VCaP (cell line): ENCODE results near the gene ST6GALNAC1.

Source experiments
- H3K27ac ChIP-seq: fragments of 450-650 bp; 2 replicates; pipeline ENCODE4 v1.5.1; 2017
- TF ChIP-seq, protein P1 (sequence below): fragments of 450-650 bp; conservative IDR thresholded peaks from 2 replicates; pipeline ENCODE4 v1.5.1; 2017; ENCODE audit warnings: mild to moderate bottlenecking, moderate library complexity

The ST6GALNAC1 gene

DNA sequence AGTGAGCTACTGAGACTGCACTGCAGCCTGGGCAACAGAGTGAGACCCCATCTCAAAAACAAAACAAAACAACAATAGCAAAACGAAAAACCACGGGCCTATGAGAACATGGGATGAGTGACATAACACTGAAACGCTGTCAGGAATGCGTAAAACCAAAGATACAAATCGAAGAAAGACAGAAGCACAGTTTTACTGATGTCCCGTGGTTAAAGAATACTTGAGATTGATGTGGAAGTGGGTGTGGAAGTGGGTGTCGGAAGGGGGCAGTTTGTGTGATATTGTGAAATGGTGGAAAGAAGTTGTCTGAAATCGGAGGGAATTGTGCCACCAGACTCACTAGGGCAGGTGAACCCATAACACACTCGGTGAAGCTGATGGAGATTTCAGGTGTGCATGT, 67.4 kb downstream of the ST6GALNAC1 start:
- TF ChIP-seq, protein P1, sequence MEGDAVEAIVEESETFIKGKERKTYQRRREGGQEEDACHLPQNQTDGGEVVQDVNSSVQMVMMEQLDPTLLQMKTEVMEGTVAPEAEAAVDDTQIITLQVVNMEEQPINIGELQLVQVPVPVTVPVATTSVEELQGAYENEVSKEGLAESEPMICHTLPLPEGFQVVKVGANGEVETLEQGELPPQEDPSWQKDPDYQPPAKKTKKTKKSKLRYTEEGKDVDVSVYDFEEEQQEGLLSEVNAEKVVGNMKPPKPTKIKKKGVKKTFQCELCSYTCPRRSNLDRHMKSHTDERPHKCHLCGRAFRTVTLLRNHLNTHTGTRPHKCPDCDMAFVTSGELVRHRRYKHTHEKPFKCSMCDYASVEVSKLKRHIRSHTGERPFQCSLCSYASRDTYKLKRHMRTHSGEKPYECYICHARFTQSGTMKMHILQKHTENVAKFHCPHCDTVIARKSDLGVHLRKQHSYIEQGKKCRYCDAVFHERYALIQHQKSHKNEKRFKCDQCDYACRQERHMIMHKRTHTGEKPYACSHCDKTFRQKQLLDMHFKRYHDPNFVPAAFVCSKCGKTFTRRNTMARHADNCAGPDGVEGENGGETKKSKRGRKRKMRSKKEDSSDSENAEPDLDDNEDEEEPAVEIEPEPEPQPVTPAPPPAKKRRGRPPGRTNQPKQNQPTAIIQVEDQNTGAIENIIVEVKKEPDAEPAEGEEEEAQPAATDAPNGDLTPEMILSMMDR: no peak
- H3K27ac ChIP-seq: no peak overlapping the region

DNA sequence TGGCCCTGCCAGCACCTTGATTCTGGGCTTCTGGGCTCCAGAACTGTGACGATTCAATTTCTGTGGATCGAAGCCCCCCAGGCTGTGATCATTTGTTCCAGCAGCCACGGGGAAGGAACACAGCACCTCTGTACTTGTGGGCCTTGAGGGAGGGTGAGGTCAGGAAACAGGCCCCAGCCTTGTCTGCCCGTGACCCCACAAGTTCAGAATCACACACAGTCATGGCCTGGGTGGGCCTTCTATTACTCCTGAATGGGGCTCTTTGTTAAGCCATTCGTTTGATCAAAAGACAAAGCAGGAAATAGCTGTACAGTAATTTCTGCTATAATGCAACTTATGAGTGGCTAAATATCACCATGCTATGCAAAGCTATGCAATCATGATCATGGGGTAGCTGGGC, 68.0 kb downstream of the ST6GALNAC1 start:
- H3K27ac ChIP-seq: no peak overlapping the region
- TF ChIP-seq, protein P1: no peak
